ENCODE data around the gene KPNA1. TPM values are rescaled to one million over a fixed set of nuclear protein-coding genes. Genes with fewer than 3 reads are reported as not detected.

KPNA1 gene
- total RNA-seq, 4 donors from 2014 or later, result 30.0 to 38.1 (median 34.5) TPM

DNA sequence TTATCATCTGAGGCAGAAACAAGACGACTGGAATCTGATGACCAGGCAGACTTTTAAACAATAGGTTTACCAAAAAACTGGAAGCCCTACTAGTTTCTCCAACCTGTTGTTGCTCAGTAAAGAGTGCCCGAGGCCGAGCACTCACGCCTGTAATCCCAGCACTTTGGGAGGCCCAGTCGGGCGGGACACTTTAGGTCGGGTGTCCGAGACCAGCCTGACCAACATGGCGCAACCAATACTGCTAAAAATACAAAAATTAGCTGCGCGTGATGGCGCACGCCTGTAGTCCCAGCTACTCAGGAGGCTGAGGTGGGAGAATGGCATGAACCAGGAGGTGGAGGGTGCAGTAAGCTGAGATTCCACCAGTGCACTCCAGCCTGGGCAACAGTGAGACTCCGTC lies 97.8 kb downstream of the KPNA1 start:
- H3K4me1 ChIP-seq, result peaks cover 11 to 44% (median 12%) of the 10 kb centered on the region in 3 donors
- no peaks in the 10 kb centered on the region for H3K9me3 ChIP-seq
- 40 to 52% methylated on average over 13 of the region's 14 CpGs for WGBS, 2 donors
- H3K36me3 ChIP-seq, result peaks cover 0 to 32% (median 0%) of the 10 kb centered on the region in 3 donors
- peak overlapping the region; percentile 85 to 97 (median 92) for H3K27ac ChIP-seq
- H3K4me3 ChIP-seq, result peak overlapping the region; percentile 53 to 85 (median 64)
- TF ChIP-seq CTCF (IDR thresholded peaks at IDR 0.05), result peak in 1 of 6 experiments; percentile 3
- no peak for TF ChIP-seq POLR2A (IDR thresholded peaks at IDR 0.05)
- DNase-seq, result no peak
- intact Hi-C loops (cut with DNase I), result no loop called here
- no peaks in the 10 kb centered on the region for H3K27me3 ChIP-seq

GRCh38 chr3:122415762-122416654 lies 98.7 kb downstream of the KPNA1 start, which contains the start of gene WDR5B:
Gene WDR5B, minus strand, starts transcription at chr3:122416062. Its CDS starts 534 bp downstream, at chr3:122415528.
- Histone ChIP-seq H3K36me3 (peaks cover 0 to 35% (median 0%) of the 10 kb centered on the region in 3 donors), H3K27me3 (no peaks in the 10 kb centered on the region), H3K9me3 (no peaks in the 10 kb centered on the region), H3K4me3 (peak within 1 kb of the TSS; percentile 53 to 85 (median 64)), H3K4me1 (peaks cover 11 to 44% (median 12%) of the 10 kb centered on the region in 3 donors), H3K27ac (peak within 1 kb of the TSS; percentile 85 to 97 (median 92))
- 0 to 2% methylated on average over 19 to 39 of the region's 48 CpGs for WGBS, 2 donors
- DNase-seq, result no peak
- intact Hi-C loops (cut with DNase I), result no loop called here
- TF ChIP-seq POLR2A (IDR thresholded peaks at IDR 0.05) (peak in 3 of 4 donors; percentile 52 to 78 (median 65)), CTCF (IDR thresholded peaks at IDR 0.05) (peak in 1 of 6 experiments; percentile 15)

DNA sequence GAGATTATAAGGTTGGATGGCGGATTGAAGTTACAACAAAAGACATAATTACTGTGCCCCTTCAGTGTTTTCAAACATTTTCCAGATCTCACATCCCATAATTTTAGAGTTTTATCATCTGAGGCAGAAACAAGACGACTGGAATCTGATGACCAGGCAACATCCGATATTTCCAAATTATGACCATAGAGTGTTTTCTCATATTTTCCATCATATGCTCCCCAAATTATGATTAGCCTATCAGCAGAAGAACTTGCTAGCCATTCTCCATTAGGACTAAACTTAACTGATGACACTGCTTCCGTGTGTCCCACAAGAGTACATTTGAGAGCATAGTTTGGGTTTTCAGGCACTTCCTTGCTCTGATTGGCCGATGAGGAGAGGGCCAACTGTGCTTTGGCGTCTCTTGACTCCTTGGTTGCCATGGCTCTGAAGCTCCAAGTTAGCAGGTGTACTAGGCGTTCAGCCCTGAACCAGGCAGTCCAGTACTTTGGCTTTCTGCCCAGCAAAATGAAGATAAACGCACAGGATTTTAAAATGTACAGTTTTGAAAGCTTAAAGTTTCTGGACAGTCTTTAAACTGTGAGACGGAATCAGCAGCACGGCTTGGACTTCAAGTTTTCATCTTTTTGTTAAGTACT lies 99.5 kb downstream of the KPNA1 start:
- peaks cover 11 to 44% (median 12%) of the 10 kb centered on the region in 3 donors for H3K4me1 ChIP-seq
- TF ChIP-seq CTCF (IDR thresholded peaks at IDR 0.05) (no peak), POLR2A (IDR thresholded peaks at IDR 0.05) (no peak)
- 21 to 24% methylated on average over 10 of the region's 10 CpGs for WGBS, 2 donors
- H3K27ac ChIP-seq, result peak overlapping the region; percentile 85 to 97 (median 92)
- DNase-seq, result no peak
- peaks cover 0 to 43% (median 0%) of the 10 kb centered on the region in 3 donors for H3K36me3 ChIP-seq
- H3K27me3 ChIP-seq, result no peaks in the 10 kb centered on the region
- no peaks in the 10 kb centered on the region for H3K9me3 ChIP-seq
- intact Hi-C loops (cut with DNase I), result no loop called here
- H3K4me3 ChIP-seq, result peak overlapping the region; percentile 53 to 85 (median 64)

DNA sequence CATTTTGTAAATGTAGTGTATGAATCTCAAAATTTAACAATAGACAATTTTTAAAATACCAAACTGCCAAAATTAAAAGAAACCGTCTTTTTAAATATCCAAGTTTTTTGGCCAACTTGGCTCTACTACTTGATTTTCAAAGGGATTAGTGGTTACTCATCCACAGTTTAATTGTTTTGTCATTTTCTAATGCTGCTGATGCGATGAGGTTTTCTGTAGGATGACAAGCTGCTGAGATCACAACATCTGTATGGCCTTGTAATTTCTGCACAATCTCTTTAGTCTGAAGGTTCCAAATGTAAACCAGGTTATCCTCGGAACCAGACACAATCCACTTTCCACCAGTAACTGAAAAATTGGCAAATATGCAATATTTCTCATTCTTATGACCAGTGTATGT lies 100.3 kb downstream of the KPNA1 start:
- TF ChIP-seq CTCF (IDR thresholded peaks at IDR 0.05), result no peak
- TF ChIP-seq POLR2A (IDR thresholded peaks at IDR 0.05), result no peak
- WGBS, 2 donors, result 62 to 72% methylated on average over 3 of the region's 3 CpGs
- no peak for DNase-seq
- peaks cover 11 to 48% (median 12%) of the 10 kb centered on the region in 3 donors for H3K4me1 ChIP-seq
- H3K9me3 ChIP-seq, result no peaks in the 10 kb centered on the region
- H3K27me3 ChIP-seq, result no peaks in the 10 kb centered on the region
- no peak overlapping the region for H3K4me3 ChIP-seq
- intact Hi-C loops (cut with DNase I), result no loop called here
- peaks cover 0 to 51% (median 0%) of the 10 kb centered on the region in 3 donors for H3K36me3 ChIP-seq
- H3K27ac ChIP-seq, result no peak overlapping the region

Data from esophagus squamous epithelium (tissue), 5 donors.